Measurements from ENCODE around the gene NELFCD. TPM values are rescaled to one million over a fixed set of nuclear protein-coding genes. Genes with fewer than 3 reads are reported as not detected.

The NELFCD gene
- total and polyA plus RNA-seq, 2 donors (not counting 1 experiment from before 2014, with no cell fraction given) = 80.2 to 107 TPM

DNA sequence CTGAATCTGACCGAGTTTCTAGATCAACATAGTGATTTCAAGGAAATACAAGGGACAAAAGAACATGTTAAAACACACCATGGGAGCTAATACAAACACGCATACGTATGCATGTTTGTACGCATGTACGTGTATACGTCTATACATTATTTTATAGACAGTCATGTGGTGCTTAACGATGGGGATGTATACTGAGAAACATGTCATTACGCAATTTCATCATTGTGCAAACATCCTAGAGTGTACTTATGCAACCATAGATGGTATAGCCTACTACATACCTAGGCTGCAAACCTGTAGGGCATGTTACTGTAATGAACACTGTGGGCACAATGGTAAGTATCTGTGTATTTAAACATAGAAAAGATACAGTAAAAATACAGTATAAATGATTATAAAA, 25.0 kb upstream of the NELFCD start:
- Histone ChIP-seq H3K36me3 (replicated peaks in 1 of 2; ENCODE audit: control extremely low read depth in 1 of 2, control insufficient read depth in 1 of 2, extremely low read depth in 1 of 2, insufficient read depth in 2 of 2, low read length in 1 of 2) (no peaks in the 10 kb centered on the region), H3K79me2 (ENCODE audit: control insufficient read depth, insufficient read depth, low read length) (no peaks in the 10 kb centered on the region), H3K4me3 (ENCODE audit: control extremely low read depth in 1 of 5, extremely low read depth in 1 of 5, insufficient read depth in 1 of 5, low read depth in 2 of 5, low read length in 4 of 5) (no peak overlapping the region), H3K27me3 (replicated peaks in 1 of 4; ENCODE audit: control extremely low read depth in 1 of 4, control insufficient read depth in 3 of 4, insufficient read depth in 4 of 4, low read length in 3 of 4) (no peaks in the 10 kb centered on the region), H3K4me1 (ENCODE audit: control insufficient read depth in 2 of 2, insufficient read depth in 2 of 2, low read length in 2 of 2) (no peaks in the 10 kb centered on the region), H3K9me3 (ENCODE audit: control extremely low read depth in 1 of 3, control insufficient read depth in 2 of 3, insufficient read depth in 1 of 3, low read length in 2 of 3) (no peaks in the 10 kb centered on the region), H2AFZ (ENCODE audit: insufficient read depth, low read depth, low read length, poor library complexity, severe bottlenecking) (no peak overlapping the region), H3K27ac (ENCODE audit: low read length in 2 of 2) (no peak overlapping the region), H3K9ac (ENCODE audit: low read length) (no peak overlapping the region), H3K4me2 (replicated peaks; ENCODE audit: low read depth, low read length, poor library complexity, severe bottlenecking) (no peak overlapping the region), H4K20me1 (ENCODE audit: control insufficient read depth, insufficient read depth, low read length, poor library complexity, severe bottlenecking) (no peaks in the 10 kb centered on the region)
- H3K4me3 Mint-ChIP-seq = no peak overlapping the region
- no peak overlapping the region for H3K27ac Mint-ChIP-seq
- CTCF ChIA-PET = no interaction called here
- ATAC-seq (ENCODE audit: low read depth) (no peak), DNase-seq (no peak)
- POLR2A ChIA-PET = no interaction called here
- no CpG with 5 or more reads among the region's 8 CpGs for WGBS (ENCODE audit: insufficient coverage)
- H3K9me3 Mint-ChIP-seq (ENCODE audit: insufficient read depth) = no peaks in the 10 kb centered on the region
- intact Hi-C loops (cut with micrococcal nuclease) = no loop called here
- TF ChIP-seq, protein P1, sequence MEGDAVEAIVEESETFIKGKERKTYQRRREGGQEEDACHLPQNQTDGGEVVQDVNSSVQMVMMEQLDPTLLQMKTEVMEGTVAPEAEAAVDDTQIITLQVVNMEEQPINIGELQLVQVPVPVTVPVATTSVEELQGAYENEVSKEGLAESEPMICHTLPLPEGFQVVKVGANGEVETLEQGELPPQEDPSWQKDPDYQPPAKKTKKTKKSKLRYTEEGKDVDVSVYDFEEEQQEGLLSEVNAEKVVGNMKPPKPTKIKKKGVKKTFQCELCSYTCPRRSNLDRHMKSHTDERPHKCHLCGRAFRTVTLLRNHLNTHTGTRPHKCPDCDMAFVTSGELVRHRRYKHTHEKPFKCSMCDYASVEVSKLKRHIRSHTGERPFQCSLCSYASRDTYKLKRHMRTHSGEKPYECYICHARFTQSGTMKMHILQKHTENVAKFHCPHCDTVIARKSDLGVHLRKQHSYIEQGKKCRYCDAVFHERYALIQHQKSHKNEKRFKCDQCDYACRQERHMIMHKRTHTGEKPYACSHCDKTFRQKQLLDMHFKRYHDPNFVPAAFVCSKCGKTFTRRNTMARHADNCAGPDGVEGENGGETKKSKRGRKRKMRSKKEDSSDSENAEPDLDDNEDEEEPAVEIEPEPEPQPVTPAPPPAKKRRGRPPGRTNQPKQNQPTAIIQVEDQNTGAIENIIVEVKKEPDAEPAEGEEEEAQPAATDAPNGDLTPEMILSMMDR (IDR thresholded peaks at IDR 0.05) = no peak
- TF ChIP-seq EZH2 (IDR thresholded peaks at IDR 0.05; ENCODE audit: borderline replicate concordance, insufficient read depth, low read depth, low read length, poor library complexity, severe bottlenecking) = no peak
- no peaks in the 10 kb centered on the region for H3K4me1 Mint-ChIP-seq
- H3K27me3 Mint-ChIP-seq = peaks cover 3% of the 10 kb centered on the region

DNA sequence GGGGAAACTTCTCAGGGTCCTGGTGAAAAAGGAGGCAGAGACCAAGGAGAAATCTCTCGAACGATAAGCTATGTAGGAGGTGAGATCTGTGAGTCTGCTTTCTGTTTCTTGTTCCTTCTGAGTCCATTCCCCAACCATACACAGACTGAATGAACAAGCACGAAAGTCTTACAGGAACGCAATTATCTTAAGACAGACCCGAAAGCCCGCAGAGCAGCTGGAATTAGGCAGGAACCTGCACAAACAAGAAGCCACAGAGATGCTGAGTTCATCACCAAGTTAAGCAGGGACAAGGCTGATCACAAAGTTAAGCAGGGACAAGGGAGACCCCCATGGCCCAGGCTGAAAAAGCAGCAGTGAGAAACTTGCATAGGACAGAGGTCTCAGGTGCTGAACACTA, 21.4 kb upstream of the NELFCD start:
- H3K4me3 ChIP-seq (ENCODE audit: control extremely low read depth in 1 of 5, extremely low read depth in 1 of 5, insufficient read depth in 1 of 5, low read depth in 2 of 5, low read length in 4 of 5) = no peak overlapping the region
- no peak for TF ChIP-seq EZH2 (IDR thresholded peaks at IDR 0.05; ENCODE audit: borderline replicate concordance, insufficient read depth, low read depth, low read length, poor library complexity, severe bottlenecking)
- TF ChIP-seq, protein P1 (IDR thresholded peaks at IDR 0.05) = no peak
- intact Hi-C loops (cut with micrococcal nuclease) = no loop called here
- POLR2A ChIA-PET = no interaction called here
- no peaks in the 10 kb centered on the region for H3K4me1 ChIP-seq (ENCODE audit: control insufficient read depth in 2 of 2, insufficient read depth in 2 of 2, low read length in 2 of 2)
- no peak overlapping the region for H3K27ac ChIP-seq (ENCODE audit: low read length in 2 of 2)
- H3K9me3 ChIP-seq (ENCODE audit: control extremely low read depth in 1 of 3, control insufficient read depth in 2 of 3, insufficient read depth in 1 of 3, low read length in 2 of 3) = peaks cover 0 to 7% (median 0%) of the 10 kb centered on the region in 3 donors
- CTCF ChIA-PET = interaction anchor here (0.5 to 1.1 kb wide), 2 partner anchors 49 to 234 kb away, joined by 3 to 5 read pairs; no protein-coding TSS in a partner anchor
- no peak for DNase-seq
- no peaks in the 10 kb centered on the region for H3K27me3 ChIP-seq (replicated peaks in 1 of 4; ENCODE audit: control extremely low read depth in 1 of 4, control insufficient read depth in 3 of 4, insufficient read depth in 4 of 4, low read length in 3 of 4)
- ATAC-seq (ENCODE audit: low read depth) = no peak
- no peak overlapping the region for H2AFZ ChIP-seq (ENCODE audit: insufficient read depth, low read depth, low read length, poor library complexity, severe bottlenecking)
- no peaks in the 10 kb centered on the region for H3K36me3 ChIP-seq (replicated peaks in 1 of 2; ENCODE audit: control extremely low read depth in 1 of 2, control insufficient read depth in 1 of 2, extremely low read depth in 1 of 2, insufficient read depth in 2 of 2, low read length in 1 of 2)
- no peaks in the 10 kb centered on the region for H3K9me3 Mint-ChIP-seq (ENCODE audit: insufficient read depth)
- no peak overlapping the region for H3K4me3 Mint-ChIP-seq
- H4K20me1 ChIP-seq (ENCODE audit: control insufficient read depth, insufficient read depth, low read length, poor library complexity, severe bottlenecking) = no peaks in the 10 kb centered on the region
- H3K27me3 Mint-ChIP-seq = peaks cover 3% of the 10 kb centered on the region
- no peak overlapping the region for H3K4me2 ChIP-seq (replicated peaks; ENCODE audit: low read depth, low read length, poor library complexity, severe bottlenecking)
- H3K27ac Mint-ChIP-seq = no peak overlapping the region
- no peak overlapping the region for H3K9ac ChIP-seq (ENCODE audit: low read length)
- H3K79me2 ChIP-seq (ENCODE audit: control insufficient read depth, insufficient read depth, low read length) = no peaks in the 10 kb centered on the region
- H3K4me1 Mint-ChIP-seq = peaks cover 2% of the 10 kb centered on the region
- 100% methylated on average over 2 of the region's 6 CpGs for WGBS (ENCODE audit: insufficient coverage)
